GM20000 (cell line): ENCODE data around the gene PVR.

Experiments used
- DNase-seq: peaks from one replicate; pipeline ENCODE4 v3.0.0; 2012; ENCODE audit warnings: low spot score
- TF ChIP-seq, protein P1 (sequence below): IDR thresholded peaks from 2 replicates; pipeline ENCODE4 v1.5.1; 2012; ENCODE audit warnings: mild to moderate bottlenecking, control low read depth; ENCODE audit errors: extremely low read depth, missing control alignments

Gene PVR

DNA sequence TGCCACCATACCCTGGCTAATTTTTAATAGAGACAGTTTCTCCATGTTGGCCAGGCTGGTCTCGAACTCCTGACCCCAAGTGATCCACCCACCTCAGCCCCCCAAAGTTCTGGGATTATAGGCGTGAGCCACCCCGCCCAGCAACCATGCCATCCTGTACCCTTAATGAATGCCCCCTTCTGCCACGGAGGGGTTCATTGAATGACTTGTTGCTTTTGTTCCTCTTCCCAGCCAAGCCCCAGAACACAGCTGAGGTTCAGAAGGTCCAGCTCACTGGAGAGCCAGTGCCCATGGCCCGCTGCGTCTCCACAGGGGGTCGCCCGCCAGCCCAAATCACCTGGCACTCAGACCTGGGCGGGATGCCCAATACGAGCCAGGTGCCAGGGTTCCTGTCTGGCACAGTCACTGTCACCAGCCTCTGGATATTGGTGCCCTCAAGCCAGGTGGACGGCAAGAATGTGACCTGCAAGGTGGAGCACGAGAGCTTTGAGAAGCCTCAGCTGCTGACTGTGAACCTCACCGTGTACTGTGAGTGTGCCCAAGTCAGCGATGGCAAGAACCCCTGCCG lies 6.0 kb downstream of the PVR start:
- no peak for DNase-seq
- TF ChIP-seq, protein P1, sequence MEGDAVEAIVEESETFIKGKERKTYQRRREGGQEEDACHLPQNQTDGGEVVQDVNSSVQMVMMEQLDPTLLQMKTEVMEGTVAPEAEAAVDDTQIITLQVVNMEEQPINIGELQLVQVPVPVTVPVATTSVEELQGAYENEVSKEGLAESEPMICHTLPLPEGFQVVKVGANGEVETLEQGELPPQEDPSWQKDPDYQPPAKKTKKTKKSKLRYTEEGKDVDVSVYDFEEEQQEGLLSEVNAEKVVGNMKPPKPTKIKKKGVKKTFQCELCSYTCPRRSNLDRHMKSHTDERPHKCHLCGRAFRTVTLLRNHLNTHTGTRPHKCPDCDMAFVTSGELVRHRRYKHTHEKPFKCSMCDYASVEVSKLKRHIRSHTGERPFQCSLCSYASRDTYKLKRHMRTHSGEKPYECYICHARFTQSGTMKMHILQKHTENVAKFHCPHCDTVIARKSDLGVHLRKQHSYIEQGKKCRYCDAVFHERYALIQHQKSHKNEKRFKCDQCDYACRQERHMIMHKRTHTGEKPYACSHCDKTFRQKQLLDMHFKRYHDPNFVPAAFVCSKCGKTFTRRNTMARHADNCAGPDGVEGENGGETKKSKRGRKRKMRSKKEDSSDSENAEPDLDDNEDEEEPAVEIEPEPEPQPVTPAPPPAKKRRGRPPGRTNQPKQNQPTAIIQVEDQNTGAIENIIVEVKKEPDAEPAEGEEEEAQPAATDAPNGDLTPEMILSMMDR: no peak

- TF ChIP-seq, protein P1: no peak
- DNase-seq: no peak
Measured at GRCh38 chr19:44653343-44653742, 9.6 kb downstream of the PVR start.

DNA sequence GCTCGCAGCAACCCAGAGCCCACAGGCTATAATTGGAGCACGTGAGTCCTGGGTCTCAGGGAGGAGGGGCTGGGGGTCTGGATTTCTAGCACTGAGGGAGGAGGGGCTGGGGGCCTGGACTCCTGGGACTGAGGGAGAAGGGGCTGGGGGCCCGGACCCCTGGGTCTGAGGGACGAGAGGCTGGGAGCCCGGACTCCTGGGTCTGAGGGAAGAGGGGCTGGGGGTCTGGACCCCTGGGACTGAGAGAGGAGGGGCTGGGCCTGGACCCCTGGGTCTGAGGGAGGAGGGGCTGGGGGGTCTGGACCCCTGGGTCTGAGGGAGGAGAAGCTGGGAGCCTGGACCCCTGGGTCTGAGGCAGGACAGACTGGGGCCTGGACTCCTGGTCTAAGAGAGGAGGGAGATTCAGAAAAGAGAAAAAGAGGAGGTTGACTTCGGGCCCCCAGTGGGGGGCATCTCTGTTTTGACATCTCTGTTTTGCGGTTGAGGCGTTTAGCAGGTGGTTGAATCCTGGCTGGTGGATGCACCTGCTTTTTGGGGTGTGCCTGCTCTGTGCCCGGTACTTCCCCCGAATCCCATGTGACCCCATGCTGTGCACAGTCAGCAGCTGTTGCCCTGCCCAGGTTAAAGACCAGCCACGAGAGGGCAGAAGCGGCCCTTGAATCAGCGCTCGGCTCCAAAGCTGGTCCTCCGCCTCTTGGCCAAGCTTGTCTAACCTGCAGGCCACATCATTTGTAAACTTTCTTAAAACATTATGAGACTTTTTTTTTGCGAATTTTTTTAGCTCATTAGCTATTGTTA lies 10.5 kb downstream of the PVR start:
- peak; percentile 86 for DNase-seq
- TF ChIP-seq, protein P1: peak; percentile 75

- TF ChIP-seq, protein P1: peak; percentile 73
- DNase-seq: peak; percentile 80
Measured at GRCh38 chr19:44657211-44657921, 13.7 kb downstream of the PVR start.

GRCh38 chr19:44658069-44658733 lies 14.5 kb downstream of the PVR start:
- no peak for DNase-seq
- TF ChIP-seq, protein P1: no peak

DNA sequence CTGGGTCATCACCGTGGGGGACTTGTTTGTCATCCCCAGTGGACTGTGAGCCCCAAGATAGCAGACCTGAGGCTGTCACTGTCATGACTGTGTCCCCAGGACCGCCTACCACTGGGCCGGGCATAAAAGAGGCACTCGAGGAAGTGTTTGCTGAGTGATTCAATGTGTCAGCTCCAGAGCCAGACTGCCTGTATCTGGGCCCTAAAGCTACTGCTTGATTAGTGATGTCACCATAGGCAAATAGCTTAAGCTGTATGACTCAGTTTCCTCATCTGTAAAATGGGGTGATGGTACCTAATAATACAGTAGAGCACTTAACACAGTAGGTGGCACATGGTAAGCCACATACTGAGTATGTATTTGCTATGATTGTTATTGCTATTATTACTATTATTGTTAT lies 16.4 kb downstream of the PVR start:
- TF ChIP-seq, protein P1: no peak
- no peak for DNase-seq
